SH-SY5Y (cell line): ENCODE results near the gene TET2.

ENCODE experiments used
- GATA2 ChIP-seq: IDR thresholded peaks from 2 replicates; pipeline ENCODE4 v1.6.1; 2011; ENCODE audit warnings: mild to moderate bottlenecking, low read depth, low read length
- GATA3 ChIP-seq: IDR thresholded peaks from 2 replicates; pipeline ENCODE4 v1.6.1; 2011; ENCODE audit warnings: low read depth, mild to moderate bottlenecking, low read length, moderate library complexity

- TF ChIP-seq GATA2 (no peak), GATA3 (no peak)
Observed at GRCh38 chr4:105243446-105243845, 96.8 kb downstream of the TET2 start.
